Measurements from ENCODE around the gene CHCHD6. TPM values are rescaled to one million over a fixed set of nuclear protein-coding genes. Genes with fewer than 3 reads are reported as not detected.

CHCHD6 gene
- total RNA-seq, 4 donors from 2014 or later: 2.4 to 44.6 (median 5.1) TPM

DNA sequence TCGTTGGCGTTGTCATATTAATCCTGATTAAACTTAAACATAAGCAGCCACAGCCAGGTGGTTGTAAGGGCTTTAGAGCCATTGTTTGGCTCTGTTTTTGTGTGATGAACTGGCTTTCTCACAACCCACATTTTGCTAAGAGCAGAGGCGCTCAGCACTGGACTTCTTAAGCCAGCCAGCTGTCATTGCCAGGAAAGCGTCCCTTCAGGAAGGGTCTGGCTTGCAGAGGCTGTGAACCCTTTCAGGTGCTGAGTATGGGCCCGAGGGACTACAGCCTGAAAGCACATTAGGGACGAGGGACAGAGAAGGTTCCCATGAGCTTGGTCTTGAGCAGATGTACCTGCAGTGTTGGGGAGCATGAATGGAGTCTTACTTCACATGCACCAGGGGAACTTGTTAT is 112.3 kb downstream of the CHCHD6 start:
- H3K36me3 ChIP-seq: no peaks in the 10 kb centered on the region
- no peak overlapping the region for H3K4me3 ChIP-seq
- no peak overlapping the region for H3K27ac ChIP-seq
- no peak for DNase-seq
- H3K27me3 ChIP-seq: no peaks in the 10 kb centered on the region
- no peaks in the 10 kb centered on the region for H3K9me3 ChIP-seq
- TF ChIP-seq, protein P1, sequence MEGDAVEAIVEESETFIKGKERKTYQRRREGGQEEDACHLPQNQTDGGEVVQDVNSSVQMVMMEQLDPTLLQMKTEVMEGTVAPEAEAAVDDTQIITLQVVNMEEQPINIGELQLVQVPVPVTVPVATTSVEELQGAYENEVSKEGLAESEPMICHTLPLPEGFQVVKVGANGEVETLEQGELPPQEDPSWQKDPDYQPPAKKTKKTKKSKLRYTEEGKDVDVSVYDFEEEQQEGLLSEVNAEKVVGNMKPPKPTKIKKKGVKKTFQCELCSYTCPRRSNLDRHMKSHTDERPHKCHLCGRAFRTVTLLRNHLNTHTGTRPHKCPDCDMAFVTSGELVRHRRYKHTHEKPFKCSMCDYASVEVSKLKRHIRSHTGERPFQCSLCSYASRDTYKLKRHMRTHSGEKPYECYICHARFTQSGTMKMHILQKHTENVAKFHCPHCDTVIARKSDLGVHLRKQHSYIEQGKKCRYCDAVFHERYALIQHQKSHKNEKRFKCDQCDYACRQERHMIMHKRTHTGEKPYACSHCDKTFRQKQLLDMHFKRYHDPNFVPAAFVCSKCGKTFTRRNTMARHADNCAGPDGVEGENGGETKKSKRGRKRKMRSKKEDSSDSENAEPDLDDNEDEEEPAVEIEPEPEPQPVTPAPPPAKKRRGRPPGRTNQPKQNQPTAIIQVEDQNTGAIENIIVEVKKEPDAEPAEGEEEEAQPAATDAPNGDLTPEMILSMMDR (IDR thresholded peaks at IDR 0.05): no peak
- TF ChIP-seq POLR2A (IDR thresholded peaks at IDR 0.05): no peak
- H3K4me1 ChIP-seq: peaks cover 0 to 5% (median 0%) of the 10 kb centered on the region in 4 donors

DNA sequence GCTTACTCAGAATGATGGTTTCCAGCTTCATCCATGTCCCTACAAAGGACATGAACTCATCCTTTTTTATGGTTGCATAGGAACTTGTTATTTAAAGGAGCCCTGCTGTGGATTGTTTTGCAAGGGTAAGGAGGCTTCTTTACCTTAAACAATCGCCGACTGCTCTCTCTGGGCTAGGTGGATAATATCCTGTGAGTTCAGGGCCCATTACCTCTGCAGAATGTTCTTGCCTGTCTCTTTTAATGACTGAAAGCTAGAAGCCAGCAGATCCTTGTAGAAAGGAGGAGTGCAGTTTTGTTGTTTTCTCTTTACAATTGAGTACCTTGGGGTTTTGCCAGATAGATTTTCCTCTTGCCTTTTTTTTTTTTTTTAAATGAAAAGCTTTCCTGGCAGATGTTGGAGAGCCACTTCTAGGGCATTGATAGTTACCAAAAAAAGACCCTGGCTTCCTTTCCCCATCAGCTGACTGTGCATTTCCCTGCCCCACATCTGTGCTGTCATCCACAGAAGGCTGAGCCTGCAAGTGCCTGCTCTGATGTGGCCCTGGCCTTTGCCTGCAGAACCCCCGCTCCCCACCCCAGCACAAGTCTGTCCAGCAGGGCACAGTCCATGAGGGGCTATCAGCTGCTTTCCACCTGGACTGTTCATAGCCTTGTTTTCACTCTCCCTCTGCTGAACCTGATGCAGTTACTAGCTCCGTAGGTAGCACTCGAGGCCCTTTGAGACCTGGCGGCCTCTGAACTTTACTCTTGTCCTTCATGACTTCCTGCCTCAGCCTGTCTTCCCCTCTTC is 113.1 kb downstream of the CHCHD6 start:
- no peak overlapping the region for H3K27ac ChIP-seq
- peaks cover 0 to 5% (median 0%) of the 10 kb centered on the region in 4 donors for H3K4me1 ChIP-seq
- DNase-seq: no peak
- H3K27me3 ChIP-seq: no peaks in the 10 kb centered on the region
- H3K36me3 ChIP-seq: no peaks in the 10 kb centered on the region
- no peaks in the 10 kb centered on the region for H3K9me3 ChIP-seq
- TF ChIP-seq, protein P1 (IDR thresholded peaks at IDR 0.05): no peak
- TF ChIP-seq POLR2A (IDR thresholded peaks at IDR 0.05): no peak
- no peak overlapping the region for H3K4me3 ChIP-seq

DNA sequence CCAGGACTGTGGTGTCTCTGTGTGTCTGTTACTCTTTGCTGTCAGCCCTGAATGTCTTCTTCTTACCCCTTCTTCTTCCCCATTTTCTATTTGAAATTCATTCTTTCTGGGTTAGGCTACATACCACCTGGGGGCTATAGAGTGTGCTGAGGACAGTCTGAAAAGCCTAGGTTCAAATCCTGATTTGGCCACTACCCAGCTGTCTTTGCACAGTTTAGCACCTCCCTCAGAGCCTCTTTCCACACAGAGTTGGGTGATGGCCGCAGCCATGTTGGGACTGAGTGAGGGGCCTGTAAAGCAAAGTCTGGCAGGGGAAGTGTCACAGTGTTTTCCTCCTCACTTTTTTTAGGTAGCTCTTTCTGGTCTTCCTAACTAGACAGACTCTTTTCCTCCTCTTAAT is 113.7 kb downstream of the CHCHD6 start:
- no peaks in the 10 kb centered on the region for H3K9me3 ChIP-seq
- no peak for DNase-seq

DNA sequence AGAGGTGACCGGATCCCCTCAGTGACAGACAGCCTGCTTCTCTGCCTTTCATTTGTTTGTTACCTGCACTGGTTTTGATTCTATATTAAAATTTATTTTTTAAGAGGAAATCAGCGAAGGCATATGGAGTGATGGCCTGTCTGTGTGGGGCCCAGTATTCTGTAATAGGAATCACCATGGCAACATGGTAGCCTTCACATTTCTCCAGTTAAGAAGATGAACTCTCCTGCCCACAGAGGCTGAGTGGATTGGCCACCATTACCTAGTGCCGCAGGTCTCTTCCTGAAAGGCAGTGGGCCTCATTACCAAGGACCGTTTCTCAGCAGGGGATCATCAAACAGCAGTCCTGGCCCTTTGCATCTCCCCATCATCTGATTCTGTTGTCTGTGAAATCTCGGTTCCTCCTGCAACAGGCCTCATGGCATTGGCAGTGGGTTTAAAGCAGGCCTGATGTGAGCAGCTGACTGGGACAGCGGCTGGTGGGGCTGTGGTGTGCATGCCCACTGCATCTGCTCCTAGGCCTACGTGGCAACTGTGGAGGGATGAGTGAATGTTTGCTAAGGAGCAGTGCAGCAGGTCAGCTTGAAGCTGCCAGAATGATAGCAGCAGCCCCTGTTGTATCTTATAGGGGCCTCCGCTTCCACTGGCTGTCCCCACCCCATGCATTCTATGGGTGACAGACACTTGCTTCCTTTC is 114.5 kb downstream of the CHCHD6 start:
- H3K9me3 ChIP-seq: no peaks in the 10 kb centered on the region
- no peaks in the 10 kb centered on the region for H3K27me3 ChIP-seq
- H3K4me1 ChIP-seq: peaks cover 0 to 5% (median 0%) of the 10 kb centered on the region in 4 donors
- H3K4me3 ChIP-seq: no peak overlapping the region
- no peak for DNase-seq
- H3K27ac ChIP-seq: no peak overlapping the region
- no peaks in the 10 kb centered on the region for H3K36me3 ChIP-seq
- no peak for TF ChIP-seq POLR2A (IDR thresholded peaks at IDR 0.05)
- TF ChIP-seq, protein P1 (IDR thresholded peaks at IDR 0.05): no peak

More for the DNA sequence above, 113.7 kb downstream of the CHCHD6 start:
- Histone ChIP-seq H3K27ac (no peak overlapping the region), H3K27me3 (no peaks in the 10 kb centered on the region), H3K4me1 (peaks cover 0 to 5% (median 0%) of the 10 kb centered on the region in 4 donors), H3K4me3 (no peak overlapping the region), H3K36me3 (no peaks in the 10 kb centered on the region)
- TF ChIP-seq POLR2A (IDR thresholded peaks at IDR 0.05): no peak

DNA sequence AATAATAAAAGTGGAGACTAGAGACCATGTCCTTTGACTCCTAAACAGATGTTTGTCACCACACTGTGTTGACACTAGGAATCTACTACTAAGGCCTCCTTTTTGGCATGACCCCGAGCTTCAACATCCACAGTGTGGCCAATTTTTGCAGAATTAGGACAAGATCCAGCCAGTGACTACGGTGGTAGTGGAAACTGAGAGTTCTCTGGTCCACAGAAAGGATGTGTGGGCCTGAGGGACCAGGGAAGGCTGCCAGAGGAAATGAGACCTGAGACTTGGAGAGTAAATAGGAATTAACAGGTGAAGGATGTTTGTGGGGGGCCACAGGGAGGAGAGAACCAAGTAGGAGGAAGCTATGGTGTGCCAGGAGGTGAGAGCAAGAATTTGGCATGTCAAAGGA is 122.7 kb downstream of the CHCHD6 start:
- no peaks in the 10 kb centered on the region for H3K27me3 ChIP-seq
- H3K4me3 ChIP-seq: no peak overlapping the region
- no peaks in the 10 kb centered on the region for H3K4me1 ChIP-seq
- DNase-seq: no peak
- H3K27ac ChIP-seq: no peak overlapping the region
- no peak for TF ChIP-seq POLR2A (IDR thresholded peaks at IDR 0.05)
- TF ChIP-seq, protein P1 (IDR thresholded peaks at IDR 0.05): no peak
- H3K9me3 ChIP-seq: no peaks in the 10 kb centered on the region
- H3K36me3 ChIP-seq: no peaks in the 10 kb centered on the region

DNA sequence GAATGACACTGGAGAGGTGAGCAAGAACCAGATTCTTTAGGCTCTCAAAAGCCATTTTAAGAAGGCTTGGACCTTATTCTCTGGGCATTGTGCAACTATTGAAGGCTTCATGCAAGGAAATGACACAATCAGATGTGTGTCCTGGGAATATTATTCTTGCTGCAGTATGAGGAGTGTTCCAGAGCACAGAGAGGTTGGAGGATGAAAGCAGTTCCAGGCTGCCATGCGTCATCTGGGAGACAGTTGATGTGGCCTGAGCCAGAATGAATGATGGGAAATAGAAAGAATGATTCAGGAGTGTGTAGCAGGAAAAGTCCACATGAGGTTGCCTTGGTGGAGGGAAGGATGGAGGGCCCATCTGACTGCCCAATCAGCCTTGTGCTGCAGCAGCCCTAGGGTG is 123.1 kb downstream of the CHCHD6 start:
- Histone ChIP-seq H3K27me3 (no peaks in the 10 kb centered on the region), H3K4me1 (no peaks in the 10 kb centered on the region), H3K4me3 (no peak overlapping the region), H3K27ac (no peak overlapping the region), H3K36me3 (no peaks in the 10 kb centered on the region), H3K9me3 (no peaks in the 10 kb centered on the region)
- TF ChIP-seq, protein P1 (IDR thresholded peaks at IDR 0.05): no peak
- no peak for TF ChIP-seq POLR2A (IDR thresholded peaks at IDR 0.05)
- no peak for DNase-seq
